ENCODE results near the gene TSPEAR.

The TSPEAR gene

GRCh38 chr21:44456214-44456914 lies 255.0 kb downstream of the TSPEAR start:
- DNase-seq: no peak

GRCh38 chr21:44455524-44456213 lies 255.7 kb downstream of the TSPEAR start:
- DNase-seq: peak; percentile 32

GRCh38 chr21:44454747-44455523 lies 256.4 kb downstream of the TSPEAR start, which contains the start of gene LRRC3:
TSS of gene LRRC3 (plus strand) at chr21:44455510. CDS start at chr21:44456645, 1,135 bp downstream.
- peak; percentile 89 for DNase-seq

GRCh38 chr21:44454058-44454457 lies 257.3 kb downstream of the TSPEAR start:
- no peak for DNase-seq

- no peak for DNase-seq
These were observed 258.3 kb downstream of the TSPEAR start for GRCh38 chr21:44453120-44453519.

GRCh38 chr21:44450999-44451398 lies 260.4 kb downstream of the TSPEAR start:
- DNase-seq: no peak

- DNase-seq: no peak
These were observed 261.0 kb downstream of the TSPEAR start for GRCh38 chr21:44450402-44450801.

GRCh38 chr21:44449473-44450363 lies 261.7 kb downstream of the TSPEAR start:
- no peak for DNase-seq

GRCh38 chr21:44448651-44449131 lies 262.7 kb downstream of the TSPEAR start:
- no peak for DNase-seq
